HG02938 (cell line): ENCODE measurements around the gene ATG9A.

Experiments used
- ATAC-seq: cut with Tn5 transposase; IDR thresholded peaks from one replicate; pipeline ENCODE4 v1.9.1; 2021; ENCODE audit warnings: mild to moderate bottlenecking, moderate library complexity; ENCODE audit not compliant: unreplicated experiment

The ATG9A gene

GRCh38 chr2:219223831-219224610, 5.4 kb downstream of the ATG9A start:
- ATAC-seq, result no peak

- ATAC-seq, result no peak
Observed at GRCh38 chr2:219221957-219222518, 7.4 kb downstream of the ATG9A start.

GRCh38 chr2:219220652-219221402, 8.6 kb downstream of the ATG9A start:
- no peak for ATAC-seq

- no peak for ATAC-seq
Observed at GRCh38 chr2:219219784-219220532, 9.5 kb downstream of the ATG9A start.

- ATAC-seq, result peak; percentile 72
Observed at GRCh38 chr2:219218732-219219701, 10.4 kb downstream of the ATG9A start, which contains the start of gene ABCB6. ABCB6 (minus strand) TSS chr2:219218958; CDS start chr2:219218673, 285 bp downstream.

GRCh38 chr2:219218217-219218731, 11.2 kb downstream of the ATG9A start:
- ATAC-seq, result peak; percentile 25

GRCh38 chr2:219216535-219216915, 12.9 kb downstream of the ATG9A start:
- no peak for ATAC-seq

GRCh38 chr2:219215871-219216534, 13.4 kb downstream of the ATG9A start:
- no peak for ATAC-seq

- no peak for ATAC-seq
Observed at GRCh38 chr2:219214786-219215185, 14.7 kb downstream of the ATG9A start.

- no peak for ATAC-seq
Observed at GRCh38 chr2:219214141-219214540, 15.3 kb downstream of the ATG9A start.

- ATAC-seq, result no peak
Observed at GRCh38 chr2:219213486-219214071, 15.9 kb downstream of the ATG9A start.

- ATAC-seq, result no peak
Observed at GRCh38 chr2:219213026-219213415, 16.4 kb downstream of the ATG9A start.

GRCh38 chr2:219210886-219211362, 18.5 kb downstream of the ATG9A start:
- no peak for ATAC-seq

GRCh38 chr2:219210196-219210885, 19.1 kb downstream of the ATG9A start:
- no peak for ATAC-seq

GRCh38 chr2:219209236-219210195, 19.9 kb downstream of the ATG9A start:
- ATAC-seq, result no peak

GRCh38 chr2:219207884-219208740, 21.3 kb downstream of the ATG9A start:
- no peak for ATAC-seq
